HG02938 (cell line): ENCODE measurements around the gene RALB.
"Not testable (repeated sequence)": the region's sequence is repeated elsewhere in the genome, so short reads cannot be mapped to it uniquely, and the experiment has no call there.

ENCODE experiments used
- ATAC-seq: cut with Tn5 transposase; IDR thresholded peaks from one replicate; pipeline ENCODE4 v1.9.1; 2021; ENCODE audit warnings: mild to moderate bottlenecking, moderate library complexity; ENCODE audit not compliant: unreplicated experiment

Gene RALB

DNA sequence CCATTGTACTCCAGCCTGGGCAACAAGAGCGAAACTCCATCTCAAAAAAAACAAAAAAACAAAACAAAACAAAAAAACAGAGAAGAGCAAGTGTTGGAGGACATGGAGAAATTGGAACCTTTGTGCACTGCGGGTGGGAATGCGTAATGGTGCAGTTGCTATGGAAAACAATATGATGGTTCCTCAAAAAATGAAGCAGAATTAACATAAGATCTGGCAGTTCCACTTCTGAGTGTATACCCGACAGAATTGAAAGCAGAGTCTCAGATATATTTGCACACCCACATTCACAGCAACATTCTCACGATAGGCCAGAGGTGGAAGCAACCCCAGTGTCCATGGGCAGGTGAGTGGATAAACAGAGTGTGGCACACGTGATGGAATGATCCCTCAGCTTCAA is 11.0 kb upstream of the RALB start:
- ATAC-seq, result no peak

DNA sequence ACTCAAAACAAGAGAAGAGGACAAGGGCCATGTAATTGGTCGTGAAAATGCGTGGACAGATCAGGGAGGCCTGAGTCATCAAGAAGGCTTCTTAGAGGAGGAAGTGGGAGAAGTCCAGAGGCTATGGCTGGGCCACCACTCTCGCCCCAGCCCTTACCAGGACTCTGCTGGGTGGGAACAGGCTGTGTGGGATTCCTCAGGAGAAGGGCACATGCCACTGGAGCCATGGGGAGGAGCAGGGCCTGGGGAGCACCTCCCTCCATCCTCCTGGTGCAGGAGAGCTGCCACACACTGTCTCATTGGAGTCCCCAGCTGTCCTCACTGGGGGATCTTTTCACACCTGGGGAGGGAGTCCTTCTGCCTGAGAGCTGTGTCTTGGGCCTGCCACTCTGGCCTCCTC is 9.4 kb upstream of the RALB start:
- no peak for ATAC-seq

DNA sequence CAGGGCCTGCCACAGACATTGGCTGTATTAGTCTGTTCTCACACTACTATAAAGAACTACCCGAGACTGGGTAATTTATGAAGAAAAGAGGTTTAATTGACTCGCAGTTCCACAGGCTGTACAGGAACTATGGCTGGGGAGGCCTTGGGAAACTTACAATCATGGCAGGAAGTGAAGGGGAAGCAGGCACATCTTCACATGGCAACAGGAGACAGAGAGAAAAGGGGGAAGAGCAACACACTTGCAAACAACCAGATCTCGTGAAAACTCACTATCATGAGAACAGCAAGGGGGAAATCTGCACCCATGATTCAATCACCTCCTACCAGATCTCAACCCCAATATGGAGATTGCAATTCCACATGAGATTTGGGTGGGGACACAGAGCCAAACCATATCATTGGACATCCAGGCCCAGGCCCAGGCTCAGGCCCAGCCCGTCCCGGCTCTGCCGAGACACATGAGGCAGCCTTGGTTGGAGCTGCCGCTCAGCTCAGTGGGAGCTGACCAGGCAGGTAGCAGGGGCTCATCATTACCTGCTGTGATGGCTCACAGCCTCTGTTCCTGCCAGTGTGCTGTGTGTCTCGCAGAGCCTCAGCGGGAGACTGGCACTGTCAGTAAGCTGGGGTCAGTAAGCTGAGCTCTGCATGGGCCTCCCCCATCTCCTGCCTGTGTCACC is 8.6 kb upstream of the RALB start:
- no peak for ATAC-seq

DNA sequence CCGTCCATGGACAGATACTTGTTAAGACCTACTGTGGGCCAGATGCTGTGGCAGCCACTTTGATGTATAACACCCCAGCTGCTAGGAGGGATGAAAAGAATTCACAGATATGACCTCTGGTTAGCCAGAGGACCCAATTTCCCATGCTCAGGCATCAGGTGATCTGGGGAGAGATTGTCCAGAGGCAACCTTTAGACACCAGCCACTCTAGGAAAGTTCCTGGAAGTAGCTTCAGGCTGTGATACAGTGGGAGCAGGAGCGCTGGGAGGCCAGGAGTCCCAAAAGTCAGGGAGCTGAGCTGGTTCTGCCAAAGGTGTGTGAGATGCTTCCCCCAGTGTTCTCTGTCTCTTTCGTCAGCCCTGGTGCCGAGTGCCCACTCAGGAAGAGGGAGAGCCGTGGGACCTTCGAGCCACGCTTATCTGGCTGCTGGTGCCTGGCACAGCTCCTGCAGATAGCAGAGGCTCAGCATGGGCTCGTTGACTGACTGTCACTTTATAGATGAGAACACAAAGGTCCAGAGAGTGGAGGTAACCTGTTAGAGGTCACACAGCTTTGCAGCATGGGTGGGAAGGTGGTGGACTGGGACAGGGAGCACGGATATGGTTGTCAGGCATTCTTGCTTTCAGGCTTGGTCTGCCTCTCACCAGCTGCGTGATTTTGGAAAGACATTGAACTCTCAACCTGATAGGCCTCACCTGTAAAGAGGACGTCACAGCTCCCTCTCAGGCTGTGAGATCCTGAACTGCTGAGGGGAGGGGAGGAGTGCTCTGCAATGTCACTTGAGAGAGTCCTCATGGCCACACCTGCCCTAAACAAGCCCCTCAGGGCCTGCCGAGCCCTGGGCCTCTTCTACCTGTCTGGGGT is 7.8 kb upstream of the RALB start:
- no peak for ATAC-seq

DNA sequence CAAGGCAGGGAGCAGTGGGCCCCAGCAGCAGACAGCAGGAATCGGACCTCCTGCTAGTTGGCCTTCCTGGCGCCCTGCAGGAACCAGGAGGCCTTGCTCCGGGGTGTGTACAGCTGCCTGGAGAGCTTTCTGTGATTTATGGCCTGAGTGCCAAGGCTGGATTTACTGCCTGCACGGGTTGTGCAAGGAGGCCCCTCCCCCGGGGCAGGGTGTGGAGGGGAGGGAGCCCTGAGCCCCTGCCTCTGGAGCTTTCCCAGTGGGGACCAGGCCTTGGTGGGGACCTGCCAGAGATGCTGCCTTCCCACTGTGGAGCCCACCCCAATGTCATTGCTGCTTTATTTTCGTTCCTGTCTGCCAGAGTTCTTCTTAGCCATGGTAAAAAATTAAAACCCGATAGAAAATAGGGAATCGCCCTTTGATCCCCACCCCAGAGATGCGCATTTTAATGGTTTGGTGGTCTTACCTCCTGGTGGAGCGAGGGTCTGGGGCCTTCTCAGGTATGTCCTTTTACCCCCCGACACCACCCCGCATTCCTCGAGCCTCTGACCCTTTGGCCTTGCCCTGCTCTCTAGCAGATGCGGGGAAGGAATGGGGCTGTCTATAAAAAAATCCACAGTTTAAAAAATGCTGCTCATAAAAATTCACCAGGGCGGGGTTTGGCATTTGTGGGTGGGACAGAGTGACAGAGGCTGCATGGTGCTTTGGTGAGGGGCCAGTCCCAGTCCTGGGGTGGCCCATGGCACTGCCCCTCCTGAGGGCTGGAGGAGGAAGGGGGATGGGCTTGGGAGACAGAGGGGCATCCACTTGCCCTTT is 6.9 kb upstream of the RALB start:
- no peak for ATAC-seq

DNA sequence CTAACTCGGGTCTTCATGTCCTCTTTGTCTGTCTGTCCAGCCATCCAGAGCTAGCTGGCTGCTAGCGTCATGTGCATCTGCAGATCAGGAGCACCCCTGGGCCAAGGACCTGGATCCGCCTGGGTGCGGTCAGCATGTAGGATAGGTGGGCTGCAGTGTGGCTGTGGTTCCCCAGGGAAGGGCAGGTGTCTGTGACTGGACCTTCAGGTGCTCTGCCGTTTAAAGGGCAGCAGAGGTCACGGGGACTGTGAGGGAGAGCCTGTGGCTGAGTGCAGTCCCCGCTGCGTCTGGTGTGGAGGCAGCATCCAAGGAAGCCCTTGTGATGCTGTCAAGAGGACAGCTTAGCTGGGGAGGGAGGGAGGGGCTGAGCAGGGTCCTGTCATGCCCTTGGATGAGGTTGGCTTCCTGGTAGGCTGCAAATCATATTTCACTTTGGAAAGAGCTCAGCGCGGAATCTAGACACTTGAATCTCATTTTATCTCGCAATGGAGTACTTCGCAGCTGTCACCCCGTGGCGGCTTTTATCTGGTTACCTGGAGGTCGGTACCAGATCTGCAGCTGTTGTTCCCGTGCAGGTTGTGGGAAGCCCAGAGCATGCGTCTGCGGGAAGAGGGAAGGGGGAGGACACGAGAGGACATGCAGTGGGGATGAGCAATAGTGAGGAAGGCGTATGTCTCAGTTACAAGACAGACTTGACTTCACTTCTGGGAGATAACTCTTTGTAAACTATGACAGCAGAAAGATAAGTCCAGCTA is 5.9 kb upstream of the RALB start:
- ATAC-seq, result no peak

DNA sequence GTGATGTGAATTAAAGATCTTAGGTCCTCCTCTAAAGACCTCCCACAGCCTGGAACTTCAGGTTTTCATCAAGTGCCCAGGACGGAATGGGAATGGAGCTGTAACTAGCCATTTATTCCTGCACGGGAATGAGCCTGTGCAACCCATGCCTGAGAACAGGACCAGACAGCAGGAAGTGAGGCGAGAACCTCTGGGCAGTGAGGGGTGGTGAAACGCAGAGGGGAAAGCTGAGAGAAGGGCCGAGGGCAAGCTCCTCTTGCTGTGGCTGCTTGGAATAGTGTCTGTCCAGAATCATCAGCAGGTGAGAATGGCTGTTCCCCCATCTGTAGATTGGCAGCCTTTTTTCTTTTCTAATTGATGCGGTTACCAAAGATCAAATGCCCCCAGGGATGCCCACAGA is 4.8 kb upstream of the RALB start:
- no peak for ATAC-seq

DNA sequence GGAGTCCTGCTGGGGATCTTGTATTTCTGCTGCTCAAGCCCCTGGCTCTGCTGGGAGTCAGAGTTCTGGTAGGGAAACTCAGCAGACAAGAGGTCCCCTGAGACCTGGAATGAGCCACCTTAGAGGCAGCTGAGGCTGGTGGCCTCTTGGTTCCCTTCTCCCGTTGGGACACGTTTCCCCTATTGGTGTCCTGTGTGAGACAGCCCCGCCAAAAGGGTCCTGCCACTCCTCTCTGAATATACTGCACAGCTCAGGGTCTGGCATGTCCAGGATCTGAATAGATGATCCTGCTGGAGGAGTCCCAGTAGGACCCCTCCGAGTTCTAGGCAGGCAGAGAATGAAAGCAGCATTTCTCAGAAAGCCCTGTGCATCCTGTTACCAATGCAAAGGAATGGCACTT is 2.0 kb upstream of the RALB start:
- ATAC-seq, result no peak

DNA sequence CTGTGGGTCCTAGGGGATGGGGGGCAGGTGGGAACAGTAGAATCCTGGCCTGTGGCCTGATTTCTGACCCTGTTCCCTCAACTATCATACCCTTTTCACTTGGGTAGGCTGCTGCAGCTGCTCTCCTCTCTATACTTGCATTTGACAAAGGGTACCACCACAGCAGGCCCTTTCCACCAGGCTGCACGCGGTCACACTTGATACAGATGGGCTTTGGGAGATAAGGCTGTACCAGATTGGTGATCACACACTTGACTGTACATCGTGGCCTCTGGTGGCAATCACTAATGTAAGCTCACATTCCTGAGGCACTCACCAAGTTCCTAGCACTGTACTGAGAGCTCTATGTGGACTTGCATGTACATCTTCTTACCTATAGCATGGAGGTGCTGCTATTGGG is 1.6 kb upstream of the RALB start:
- ATAC-seq, result no peak

DNA sequence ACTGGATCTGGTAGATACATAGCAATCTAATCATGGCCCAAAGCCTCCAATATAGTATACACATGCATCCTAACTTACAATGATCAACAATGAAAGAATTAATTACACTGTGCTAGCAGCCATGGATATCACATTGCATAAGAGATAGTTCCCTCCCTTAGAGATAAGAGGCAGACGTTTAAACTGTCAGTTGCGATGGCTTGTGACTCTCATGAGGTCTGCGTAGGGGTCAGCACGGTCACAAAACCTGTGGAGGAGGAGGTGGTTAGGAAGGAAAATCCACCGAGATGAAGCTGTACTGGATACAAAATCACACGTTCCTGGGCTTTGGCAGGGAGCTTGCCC is 800 bp upstream of the RALB start:
- no peak for ATAC-seq

DNA sequence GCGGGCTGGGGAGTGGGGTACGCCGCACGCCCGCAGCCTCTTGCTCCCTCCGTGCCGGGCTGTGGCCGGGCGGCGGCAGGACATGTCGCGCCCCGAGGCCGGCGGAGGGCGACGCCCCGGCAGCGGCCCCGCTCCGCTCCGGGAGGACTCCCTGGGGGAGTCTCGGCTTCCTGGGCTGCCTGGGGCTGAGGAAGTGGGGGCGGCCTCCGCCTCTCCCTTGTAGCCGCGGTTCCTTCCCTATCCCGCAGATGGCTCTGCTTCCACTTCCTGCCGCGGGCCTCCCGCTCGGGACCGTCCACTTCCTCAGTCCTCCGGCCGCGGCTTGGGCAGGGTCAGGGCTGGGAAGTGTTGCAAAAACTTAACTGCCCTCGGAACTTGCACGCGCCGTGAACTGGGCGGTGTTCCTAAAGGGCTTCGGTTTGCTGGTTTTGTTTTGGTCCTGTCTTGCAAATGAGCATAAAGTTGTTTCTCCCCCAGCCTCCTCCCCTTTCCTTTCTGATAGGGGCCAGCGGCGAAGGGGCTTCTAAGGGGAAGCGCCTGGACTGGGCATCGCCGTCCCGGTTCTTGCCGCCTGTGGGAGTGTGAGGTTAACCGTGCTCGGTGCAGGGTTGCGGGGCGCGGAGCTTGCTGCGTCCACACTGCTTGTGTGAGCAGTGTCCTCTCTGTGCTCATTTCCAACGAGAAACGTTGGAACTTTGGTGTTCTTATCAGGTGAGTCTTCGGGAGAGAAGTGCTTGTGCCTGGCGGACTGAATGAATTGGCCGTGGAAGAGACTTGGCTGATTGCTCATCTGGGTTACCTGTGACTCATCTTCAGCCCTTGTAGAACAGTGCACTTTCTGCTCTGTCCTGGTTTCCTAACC is 600 bp downstream of the RALB start:
- ATAC-seq, result peak; percentile 26

DNA sequence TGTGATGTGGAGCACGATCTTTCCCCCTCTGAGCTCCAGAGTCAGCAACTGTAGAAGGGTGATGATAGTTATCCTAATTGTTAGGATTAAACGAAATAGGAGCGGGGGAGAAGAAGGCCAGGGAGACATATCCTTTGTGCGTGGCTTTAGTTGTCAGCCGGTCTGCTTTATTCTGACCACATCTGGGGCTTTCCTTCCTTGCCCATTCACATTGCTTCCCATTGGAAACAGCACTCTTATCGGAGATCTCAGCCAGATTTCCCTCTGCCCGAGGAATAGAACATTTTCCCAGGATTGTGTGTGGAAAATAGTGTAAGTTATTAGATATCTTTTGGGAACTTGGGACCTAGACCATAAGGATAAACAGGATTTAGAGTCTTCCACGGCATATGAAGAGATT is 1.5 kb downstream of the RALB start:
- ATAC-seq, result no peak

DNA sequence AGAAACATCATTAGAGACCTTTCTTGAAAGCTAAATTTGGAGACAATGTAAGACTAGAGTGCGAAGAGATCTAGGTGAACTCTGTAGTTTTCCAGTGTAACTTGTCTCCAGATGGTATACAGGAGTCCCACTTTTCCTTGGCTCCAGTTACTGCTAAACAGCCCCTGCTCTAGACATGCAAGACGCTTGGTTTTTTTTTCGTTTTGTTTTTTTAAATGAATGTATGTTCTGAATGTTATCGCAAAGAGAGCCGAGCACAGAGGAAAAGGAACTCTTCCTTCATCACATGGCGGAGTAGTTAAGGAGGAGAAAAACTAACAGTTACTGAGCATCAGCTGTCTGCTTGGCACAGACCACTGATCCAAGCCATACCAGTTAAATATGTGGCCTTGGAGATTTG is 2.4 kb downstream of the RALB start:
- ATAC-seq, result no peak

DNA sequence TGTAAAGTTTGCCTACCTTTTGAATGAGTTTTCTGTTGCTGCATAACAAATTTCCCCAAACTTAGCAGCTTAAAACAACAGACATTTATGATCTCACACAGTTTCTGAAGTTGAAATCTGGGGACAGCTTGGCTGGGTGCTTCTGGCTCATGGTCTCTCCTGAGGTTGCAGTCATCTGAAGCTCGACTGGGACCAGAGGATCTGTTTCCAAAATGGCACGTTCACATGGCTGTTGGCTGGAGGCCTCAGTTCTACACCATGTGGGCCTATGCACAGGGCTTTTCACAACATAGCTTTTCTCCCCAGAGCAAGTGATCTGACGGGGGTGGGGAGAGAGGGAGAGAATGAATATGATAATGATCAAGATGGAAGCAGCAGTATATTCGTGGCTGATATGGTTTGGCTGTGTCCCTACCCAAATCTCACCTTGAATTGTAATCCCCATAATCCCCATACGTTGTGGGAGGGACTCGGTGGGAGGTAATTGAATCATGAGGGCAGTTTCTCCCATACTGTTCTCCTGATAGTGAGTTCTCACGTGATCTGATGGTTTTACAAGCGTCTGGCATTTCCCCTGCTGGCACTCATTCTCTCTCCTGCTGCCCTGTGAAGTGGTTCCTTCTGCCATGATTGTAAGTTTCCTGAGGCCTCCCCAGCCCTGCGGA is 3.5 kb downstream of the RALB start:
- no peak for ATAC-seq

DNA sequence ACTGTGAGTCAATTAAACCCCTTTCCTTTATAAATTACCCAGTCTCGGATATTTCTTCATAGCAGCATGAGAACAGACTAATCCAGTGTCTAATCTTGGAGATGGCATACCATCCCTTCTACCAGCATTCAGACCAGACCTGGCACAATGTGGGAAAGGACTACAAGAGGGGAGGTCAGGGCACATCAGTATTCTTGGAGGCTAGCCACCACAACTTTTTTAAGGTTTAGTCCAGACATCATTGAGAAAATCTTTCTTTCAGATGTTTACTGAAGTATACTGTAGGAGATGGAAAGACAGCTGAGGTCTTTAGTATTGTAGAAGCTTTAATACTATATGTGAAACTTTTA is 4.0 kb downstream of the RALB start:
- ATAC-seq, result no peak

DNA sequence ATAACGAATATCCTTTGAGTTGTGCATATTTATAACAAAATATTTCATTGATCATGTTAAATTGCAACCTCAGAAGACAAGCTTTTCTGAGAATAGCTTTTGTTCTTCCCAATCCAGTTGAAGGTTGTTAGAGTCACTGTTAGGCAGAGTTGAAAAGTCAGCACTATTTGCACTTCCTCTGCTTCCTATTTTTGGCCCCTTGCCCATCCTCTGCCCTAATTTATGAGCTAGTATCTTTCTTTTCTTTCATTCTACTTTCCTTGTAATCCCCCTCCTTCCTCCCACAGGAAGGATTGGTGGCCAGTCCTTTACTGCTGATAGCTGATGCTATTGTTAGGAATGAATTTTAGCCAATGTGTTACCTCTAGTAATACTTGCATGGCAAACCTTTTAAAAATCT is 4.9 kb downstream of the RALB start:
- no peak for ATAC-seq

DNA sequence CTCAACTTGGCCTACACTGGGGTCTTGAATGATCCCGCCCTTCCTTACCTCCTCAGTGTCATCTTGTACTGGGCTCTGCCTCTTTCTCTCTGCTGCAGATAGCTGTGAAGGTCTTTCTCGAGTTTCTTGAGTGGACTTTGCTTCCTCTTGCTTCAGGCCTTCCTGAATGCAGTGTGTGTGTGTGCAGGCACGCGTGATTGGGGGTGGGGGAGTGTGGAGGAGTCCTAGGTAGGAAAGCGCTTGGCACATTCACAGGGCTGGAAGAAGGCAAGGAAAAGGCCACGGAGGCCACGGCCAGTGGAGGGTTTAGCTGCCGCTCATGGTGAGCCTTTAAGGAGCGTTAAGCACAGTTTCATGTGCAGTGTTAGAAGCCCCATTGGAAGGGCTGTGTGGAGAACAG is 5.5 kb downstream of the RALB start:
- no peak for ATAC-seq

DNA sequence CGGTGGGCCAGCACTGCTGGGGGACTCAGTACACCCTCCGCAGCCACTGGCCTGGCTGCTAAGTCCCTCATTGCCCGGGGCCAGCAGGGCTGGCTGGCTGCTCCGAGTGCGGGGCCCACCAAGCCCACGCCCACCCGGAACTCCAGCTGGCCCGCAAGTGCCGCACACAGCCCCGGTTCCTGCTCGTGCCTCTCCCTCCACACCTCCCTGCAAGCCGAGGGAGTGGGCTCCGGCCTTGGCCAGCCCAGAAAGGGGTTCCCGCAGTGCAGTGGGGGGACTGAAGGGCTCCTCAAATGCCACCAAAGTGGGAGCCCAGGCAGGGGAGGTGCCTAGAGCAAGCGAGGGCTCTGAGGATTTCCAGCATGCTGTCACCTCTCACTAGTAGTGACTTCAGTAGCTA is 7.3 kb downstream of the RALB start:
- not testable (repeated sequence) for ATAC-seq

DNA sequence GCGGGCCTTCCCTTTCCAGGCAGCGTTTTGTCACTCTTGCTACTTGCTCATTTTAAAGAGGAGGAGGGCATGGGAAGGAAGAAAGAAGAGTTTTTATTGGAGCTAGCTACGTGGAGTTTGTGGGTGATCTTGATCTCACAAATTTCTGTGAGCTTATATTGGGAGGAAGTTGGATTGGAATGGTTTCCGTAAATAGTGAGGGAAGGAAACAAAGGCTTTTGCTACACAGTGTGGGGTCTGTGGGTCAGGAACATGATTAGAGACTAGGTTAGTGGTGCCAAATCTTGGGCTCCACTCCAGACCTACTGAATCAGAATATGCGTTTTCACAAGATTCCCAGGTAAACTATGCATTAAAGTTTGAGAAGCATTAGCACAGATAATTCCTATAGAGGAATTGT is 8.1 kb downstream of the RALB start:
- no peak for ATAC-seq
